Measurements from ENCODE around the gene RAD51B. TPM values are rescaled to one million over a fixed set of nuclear protein-coding genes. Genes with fewer than 3 reads are reported as not detected.

The RAD51B gene
- total and polyA plus RNA-seq, 2 experiments from 2014 or later: 11.7 to 17.8 TPM

GRCh38 chr14:68655911-68656316 is 836.3 kb downstream of the RAD51B start:
- Histone ChIP-seq H3K4me3 (no peak overlapping the region), H3K9me3 (ENCODE audit: low read depth) (no peaks in the 10 kb centered on the region), H3K27ac (no peak overlapping the region), H3K27me3 (no peaks in the 10 kb centered on the region), H3K36me3 (no peaks in the 10 kb centered on the region), H3K4me1 (ENCODE audit: low read depth) (peaks cover 36% of the 10 kb centered on the region)
- no peak for TF ChIP-seq CTCF (IDR thresholded peaks at IDR 0.05; ENCODE audit: low read depth, low read length)
- DNase-seq (ENCODE audit: low read depth in 1 of 2, low spot score in 1 of 2): no peak

GRCh38 chr14:68656452-68656851 is 836.9 kb downstream of the RAD51B start:
- H3K27me3 ChIP-seq: no peaks in the 10 kb centered on the region
- no peak for TF ChIP-seq CTCF (IDR thresholded peaks at IDR 0.05; ENCODE audit: low read depth, low read length)
- DNase-seq (ENCODE audit: low read depth in 1 of 2, low spot score in 1 of 2): no peak
- peaks cover 34% of the 10 kb centered on the region for H3K4me1 ChIP-seq (ENCODE audit: low read depth)
- no peaks in the 10 kb centered on the region for H3K9me3 ChIP-seq (ENCODE audit: low read depth)
- H3K4me3 ChIP-seq: no peak overlapping the region
- no peaks in the 10 kb centered on the region for H3K36me3 ChIP-seq
- H3K27ac ChIP-seq: no peak overlapping the region

- no peak for DNase-seq (ENCODE audit: low read depth in 1 of 2, low spot score in 1 of 2)
- Histone ChIP-seq H3K27me3 (no peaks in the 10 kb centered on the region), H3K27ac (no peak overlapping the region), H3K36me3 (no peaks in the 10 kb centered on the region), H3K9me3 (ENCODE audit: low read depth) (no peaks in the 10 kb centered on the region), H3K4me3 (no peak overlapping the region), H3K4me1 (ENCODE audit: low read depth) (peaks cover 30% of the 10 kb centered on the region)
- no peak for TF ChIP-seq CTCF (IDR thresholded peaks at IDR 0.05; ENCODE audit: low read depth, low read length)
Measured at GRCh38 chr14:68657300-68658028, 837.9 kb downstream of the RAD51B start.

GRCh38 chr14:68658029-68658509 is 838.5 kb downstream of the RAD51B start:
- Histone ChIP-seq H3K4me1 (ENCODE audit: low read depth) (peaks cover 30% of the 10 kb centered on the region), H3K4me3 (no peak overlapping the region), H3K36me3 (no peaks in the 10 kb centered on the region), H3K9me3 (ENCODE audit: low read depth) (no peaks in the 10 kb centered on the region), H3K27me3 (no peaks in the 10 kb centered on the region), H3K27ac (no peak overlapping the region)
- no peak for TF ChIP-seq CTCF (IDR thresholded peaks at IDR 0.05; ENCODE audit: low read depth, low read length)
- DNase-seq (ENCODE audit: low read depth in 1 of 2, low spot score in 1 of 2): no peak

- no peak for TF ChIP-seq CTCF (IDR thresholded peaks at IDR 0.05; ENCODE audit: low read depth, low read length)
- Histone ChIP-seq H3K4me1 (ENCODE audit: low read depth) (peaks cover 35% of the 10 kb centered on the region), H3K27ac (no peak overlapping the region), H3K27me3 (no peaks in the 10 kb centered on the region), H3K4me3 (no peak overlapping the region), H3K36me3 (no peaks in the 10 kb centered on the region), H3K9me3 (ENCODE audit: low read depth) (no peaks in the 10 kb centered on the region)
- DNase-seq (ENCODE audit: low read depth in 1 of 2, low spot score in 1 of 2): peak in 1 of 2 donors; percentile 64
Measured at GRCh38 chr14:68658943-68659931, 839.7 kb downstream of the RAD51B start.
